HL-60 (cell line): ENCODE results near the gene SLC27A2.

Experiments used
- GABPA ChIP-seq: IDR thresholded peaks from 2 replicates; pipeline ENCODE4 v1.6.1; 2012; ENCODE audit warnings: low read depth
- POLR2AphosphoS5 ChIP-seq: IDR thresholded peaks from 2 replicates; pipeline ENCODE4 v1.6.1; 2012; ENCODE audit warnings: low read depth
- SPI1 ChIP-seq: IDR thresholded peaks from 2 replicates; pipeline ENCODE4 v1.6.1; 2012; ENCODE audit warnings: low read depth, mild to moderate bottlenecking, borderline replicate concordance
- TF ChIP-seq, protein P1 (sequence below): IDR thresholded peaks from one replicate; pipeline ENCODE4 v1.5.1; 2011; ENCODE audit warnings: low read length, control low read depth, inconsistent platforms; ENCODE audit not compliant: insufficient read depth
- TF ChIP-seq, protein P2 (sequence below): IDR thresholded peaks from 2 replicates; pipeline ENCODE4 v1.6.1; 2012; ENCODE audit warnings: low read depth; ENCODE audit not compliant: insufficient replicate concordance

DNA sequence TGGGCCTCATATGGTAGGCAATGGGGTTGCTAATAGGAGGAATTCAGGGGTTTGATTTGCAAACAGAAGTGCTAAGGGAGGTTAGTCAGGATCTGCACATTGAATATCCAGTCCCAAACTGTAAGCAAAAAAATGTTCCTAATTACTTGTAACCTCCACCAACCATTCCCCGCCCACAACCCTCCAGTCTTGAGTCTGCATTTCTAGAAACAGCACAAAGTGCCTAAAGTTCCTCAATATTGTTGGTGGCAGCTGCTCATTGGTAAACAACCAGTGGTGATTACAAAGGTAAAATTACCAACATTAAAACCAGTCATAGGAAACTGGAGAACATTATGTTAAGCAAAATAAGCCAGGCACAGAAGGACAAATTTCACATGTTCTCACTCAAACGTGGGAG, 64.6 kb downstream of the SLC27A2 start:
- TF ChIP-seq, protein P1, sequence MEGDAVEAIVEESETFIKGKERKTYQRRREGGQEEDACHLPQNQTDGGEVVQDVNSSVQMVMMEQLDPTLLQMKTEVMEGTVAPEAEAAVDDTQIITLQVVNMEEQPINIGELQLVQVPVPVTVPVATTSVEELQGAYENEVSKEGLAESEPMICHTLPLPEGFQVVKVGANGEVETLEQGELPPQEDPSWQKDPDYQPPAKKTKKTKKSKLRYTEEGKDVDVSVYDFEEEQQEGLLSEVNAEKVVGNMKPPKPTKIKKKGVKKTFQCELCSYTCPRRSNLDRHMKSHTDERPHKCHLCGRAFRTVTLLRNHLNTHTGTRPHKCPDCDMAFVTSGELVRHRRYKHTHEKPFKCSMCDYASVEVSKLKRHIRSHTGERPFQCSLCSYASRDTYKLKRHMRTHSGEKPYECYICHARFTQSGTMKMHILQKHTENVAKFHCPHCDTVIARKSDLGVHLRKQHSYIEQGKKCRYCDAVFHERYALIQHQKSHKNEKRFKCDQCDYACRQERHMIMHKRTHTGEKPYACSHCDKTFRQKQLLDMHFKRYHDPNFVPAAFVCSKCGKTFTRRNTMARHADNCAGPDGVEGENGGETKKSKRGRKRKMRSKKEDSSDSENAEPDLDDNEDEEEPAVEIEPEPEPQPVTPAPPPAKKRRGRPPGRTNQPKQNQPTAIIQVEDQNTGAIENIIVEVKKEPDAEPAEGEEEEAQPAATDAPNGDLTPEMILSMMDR: no peak
- TF ChIP-seq, protein P2, sequence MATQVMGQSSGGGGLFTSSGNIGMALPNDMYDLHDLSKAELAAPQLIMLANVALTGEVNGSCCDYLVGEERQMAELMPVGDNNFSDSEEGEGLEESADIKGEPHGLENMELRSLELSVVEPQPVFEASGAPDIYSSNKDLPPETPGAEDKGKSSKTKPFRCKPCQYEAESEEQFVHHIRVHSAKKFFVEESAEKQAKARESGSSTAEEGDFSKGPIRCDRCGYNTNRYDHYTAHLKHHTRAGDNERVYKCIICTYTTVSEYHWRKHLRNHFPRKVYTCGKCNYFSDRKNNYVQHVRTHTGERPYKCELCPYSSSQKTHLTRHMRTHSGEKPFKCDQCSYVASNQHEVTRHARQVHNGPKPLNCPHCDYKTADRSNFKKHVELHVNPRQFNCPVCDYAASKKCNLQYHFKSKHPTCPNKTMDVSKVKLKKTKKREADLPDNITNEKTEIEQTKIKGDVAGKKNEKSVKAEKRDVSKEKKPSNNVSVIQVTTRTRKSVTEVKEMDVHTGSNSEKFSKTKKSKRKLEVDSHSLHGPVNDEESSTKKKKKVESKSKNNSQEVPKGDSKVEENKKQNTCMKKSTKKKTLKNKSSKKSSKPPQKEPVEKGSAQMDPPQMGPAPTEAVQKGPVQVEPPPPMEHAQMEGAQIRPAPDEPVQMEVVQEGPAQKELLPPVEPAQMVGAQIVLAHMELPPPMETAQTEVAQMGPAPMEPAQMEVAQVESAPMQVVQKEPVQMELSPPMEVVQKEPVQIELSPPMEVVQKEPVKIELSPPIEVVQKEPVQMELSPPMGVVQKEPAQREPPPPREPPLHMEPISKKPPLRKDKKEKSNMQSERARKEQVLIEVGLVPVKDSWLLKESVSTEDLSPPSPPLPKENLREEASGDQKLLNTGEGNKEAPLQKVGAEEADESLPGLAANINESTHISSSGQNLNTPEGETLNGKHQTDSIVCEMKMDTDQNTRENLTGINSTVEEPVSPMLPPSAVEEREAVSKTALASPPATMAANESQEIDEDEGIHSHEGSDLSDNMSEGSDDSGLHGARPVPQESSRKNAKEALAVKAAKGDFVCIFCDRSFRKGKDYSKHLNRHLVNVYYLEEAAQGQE: no peak
- TF ChIP-seq GABPA: no peak
- no peak for TF ChIP-seq SPI1
- no peak for TF ChIP-seq POLR2AphosphoS5
